Activated T-cell treated with anti-CD3 and anti-CD28 coated beads, Interleukin-2, amount 50 U/mL, for 48 hours (primary cell): ENCODE measurements around the gene CSNK1A1L.
A peak's percentile ranks its signal among the peaks of the same experiment; 100 is the strongest.
"Not testable (repeated sequence)": the region's sequence is repeated elsewhere in the genome, so short reads cannot be mapped to it uniquely, and the experiment has no call there.

Experiments used
- DNase-seq, 2 experiments: peaks; one replicate each; pipeline ENCODE4 v3.0.0-alpha.2; 2020

CSNK1A1L gene

DNA sequence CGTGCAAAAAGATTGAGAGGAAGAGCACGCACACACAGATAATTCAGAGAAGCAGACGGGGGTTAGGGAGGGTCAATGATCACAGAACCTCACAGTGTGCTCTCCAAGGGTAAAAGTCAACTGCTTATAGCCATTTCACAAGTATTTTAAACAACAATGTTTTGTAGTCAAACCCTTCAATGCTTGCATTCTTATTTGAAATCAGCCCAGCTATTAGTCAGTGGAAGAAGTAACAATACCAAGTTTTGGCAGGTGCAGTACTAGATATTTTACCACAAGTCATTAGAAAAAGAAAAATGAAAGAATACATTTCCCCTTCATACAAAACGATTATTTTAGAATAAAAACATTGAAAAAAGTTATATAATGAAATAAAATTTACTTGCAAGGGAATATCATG is 2.6 kb downstream of the CSNK1A1L start:
- no peak for DNase-seq

DNA sequence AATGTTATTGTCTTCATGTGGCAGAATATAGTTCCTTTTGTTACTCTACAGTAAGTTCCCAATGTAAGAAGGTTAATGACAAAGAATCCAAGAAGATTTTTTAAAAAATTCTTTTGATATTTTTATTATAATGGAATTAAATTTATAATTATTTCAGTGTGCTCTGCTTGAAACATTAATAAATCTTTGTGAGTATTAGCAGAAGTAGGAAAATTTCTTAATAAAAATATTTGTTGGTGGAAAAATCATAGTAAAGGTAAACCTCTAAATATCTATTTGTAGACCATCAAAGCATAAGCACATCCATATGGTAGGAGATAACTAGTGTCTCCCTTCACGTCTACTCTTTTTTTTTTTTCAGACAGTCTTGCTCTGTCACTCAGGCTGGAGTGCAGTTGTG is 4.3 kb downstream of the CSNK1A1L start:
- DNase-seq: no peak

DNA sequence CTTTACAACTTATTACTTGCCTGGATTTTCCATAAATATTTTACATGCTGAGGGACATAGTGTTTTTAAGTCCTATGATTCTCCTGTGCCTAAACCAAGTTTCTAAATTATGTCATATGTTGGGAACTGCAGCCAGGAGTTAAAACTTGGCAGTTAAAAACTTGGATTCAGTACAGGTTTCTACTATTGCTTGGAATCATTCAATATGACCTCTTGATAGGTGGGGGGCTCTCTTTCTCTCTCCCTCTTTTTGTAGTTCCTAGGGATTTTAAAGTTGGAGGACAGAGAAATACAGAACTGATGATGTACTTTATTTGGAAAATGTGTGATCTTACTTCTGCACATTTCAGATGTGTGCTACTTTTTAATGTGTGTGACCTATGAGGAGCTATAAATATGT is 4.7 kb downstream of the CSNK1A1L start:
- no peak for DNase-seq

DNA sequence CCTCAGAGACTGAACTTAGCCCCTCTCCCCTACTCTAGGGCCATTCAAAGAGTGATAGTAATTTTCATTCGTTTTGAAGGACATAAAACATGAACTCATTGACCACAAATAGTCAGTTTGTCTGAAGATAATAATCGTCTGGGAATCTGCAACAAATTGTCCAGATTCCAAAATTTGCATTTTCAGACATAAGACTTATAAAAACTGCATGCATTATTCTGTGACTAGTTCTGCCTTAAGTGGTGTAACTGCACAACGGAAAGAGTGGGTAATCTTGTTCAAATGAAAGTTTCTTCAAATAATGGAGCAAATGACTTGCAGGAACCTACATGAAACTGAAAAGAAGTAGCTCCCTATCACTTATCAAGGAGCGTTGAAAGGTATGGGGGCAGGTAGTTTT is 8.4 kb downstream of the CSNK1A1L start:
- DNase-seq: no peak

DNA sequence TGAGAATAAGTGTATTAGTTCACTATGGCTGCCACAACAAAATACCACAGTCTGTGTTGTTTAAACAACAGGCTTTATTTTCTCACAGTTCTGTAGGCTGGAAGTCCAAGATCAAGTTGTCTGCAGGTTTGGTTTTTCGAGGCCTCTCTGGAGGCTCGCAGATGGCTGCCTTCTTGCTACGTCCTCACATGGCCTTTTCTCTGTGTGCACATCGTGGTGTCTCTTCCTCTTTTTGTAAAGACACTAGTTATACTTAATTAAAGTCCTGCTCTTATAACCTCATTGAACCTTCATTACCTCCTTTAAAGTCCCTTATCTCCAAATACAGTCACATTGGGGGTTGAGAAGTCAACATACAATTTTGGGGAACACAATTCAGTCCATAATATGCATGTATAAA is 10.6 kb downstream of the CSNK1A1L start:
- DNase-seq: no peak

DNA sequence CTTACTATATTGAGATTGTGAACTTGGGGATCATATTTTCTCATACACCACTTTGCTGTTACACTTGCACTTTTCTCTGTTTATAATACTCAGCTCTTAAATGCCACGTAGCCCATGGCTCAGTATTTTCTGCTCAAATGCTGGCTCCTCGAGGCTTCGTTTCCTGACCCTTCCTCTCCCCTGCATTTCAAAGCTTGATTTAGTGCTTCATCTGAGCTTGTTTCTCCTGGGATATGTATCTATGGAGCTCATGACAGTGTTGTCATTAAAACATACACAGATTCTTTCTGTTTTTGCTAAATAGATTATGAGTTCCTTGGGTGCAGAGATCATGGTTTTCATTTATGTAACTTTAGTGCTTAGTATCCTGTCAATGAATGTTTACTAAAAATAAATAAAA is 11.4 kb downstream of the CSNK1A1L start:
- DNase-seq: no peak

DNA sequence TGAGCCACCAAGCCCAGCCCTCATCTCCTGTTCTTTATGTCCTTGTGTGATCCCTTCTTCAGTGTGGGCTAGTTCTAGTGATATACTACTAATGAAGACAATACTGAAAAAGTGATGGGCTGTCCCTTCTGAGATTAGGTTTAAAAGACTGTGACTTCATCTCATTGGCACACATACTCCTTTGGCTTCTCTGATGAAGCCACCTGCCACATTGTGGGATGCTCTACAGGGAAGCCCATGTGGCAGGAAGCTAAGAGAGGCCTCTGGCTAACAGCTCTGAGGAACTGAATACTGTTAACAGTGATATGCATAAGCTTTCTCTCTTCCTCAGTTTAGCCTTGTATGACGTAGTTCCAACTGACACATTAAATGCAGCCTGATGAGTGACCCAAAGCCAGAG is 13.6 kb downstream of the CSNK1A1L start:
- no peak for DNase-seq

DNA sequence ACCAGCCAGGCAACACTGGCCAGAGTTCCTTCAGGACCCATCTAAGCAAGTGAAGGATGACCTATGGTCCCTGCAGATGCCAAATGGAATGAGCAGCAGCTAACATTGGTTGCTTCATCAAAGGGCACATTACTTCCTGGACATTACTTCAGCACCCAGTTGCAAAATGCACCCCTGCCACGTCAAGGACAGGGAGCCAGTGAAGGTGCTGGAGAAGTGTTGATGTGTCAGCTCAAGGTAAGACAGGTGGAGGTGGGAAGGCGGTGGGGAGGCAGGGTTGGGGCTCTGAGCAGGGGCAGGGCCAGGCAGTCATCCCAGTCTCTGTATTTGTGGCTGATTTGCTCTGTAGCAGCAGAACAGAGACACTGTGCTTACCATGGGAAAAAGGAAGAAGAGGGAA is 14.6 kb downstream of the CSNK1A1L start:
- DNase-seq: no peak

DNA sequence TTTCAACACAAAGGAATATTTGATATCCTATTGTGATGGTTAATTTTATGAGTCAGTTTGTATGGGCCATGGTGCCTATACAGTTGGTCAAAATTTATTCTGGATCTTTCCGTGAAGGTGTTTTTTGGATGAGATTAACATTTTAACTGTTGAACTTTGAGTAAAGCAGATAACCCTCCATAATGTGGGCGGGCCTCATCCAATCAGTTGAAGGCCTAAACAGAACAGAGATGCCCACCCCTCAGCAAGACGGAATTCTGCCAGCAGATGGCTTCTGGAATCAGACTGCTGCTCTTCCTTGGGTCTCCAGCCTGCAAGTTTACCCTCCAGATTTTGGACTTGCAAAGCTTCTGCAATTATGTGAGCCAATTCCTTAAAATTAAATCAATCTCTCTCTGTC is 16.0 kb downstream of the CSNK1A1L start:
- DNase-seq: no peak

DNA sequence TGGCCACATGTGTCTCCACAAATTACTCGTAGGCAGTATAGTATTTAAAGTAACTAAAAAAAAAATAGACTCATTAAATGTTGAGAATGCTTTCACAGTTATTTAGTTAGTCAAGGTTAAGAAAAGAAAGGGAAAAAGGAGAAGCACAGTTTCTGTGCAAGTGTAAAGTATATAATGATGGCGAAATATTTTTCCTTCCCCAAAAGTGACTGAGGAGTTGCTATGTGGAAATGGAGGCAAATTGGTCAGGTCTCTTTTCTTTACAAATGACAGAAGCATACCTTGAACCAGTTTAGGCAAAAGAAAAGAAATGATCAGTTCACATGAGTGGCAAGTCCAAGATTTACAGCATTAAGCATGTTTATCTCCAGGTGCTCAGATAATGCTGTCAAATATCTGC is 18.0 kb downstream of the CSNK1A1L start:
- DNase-seq: no peak

DNA sequence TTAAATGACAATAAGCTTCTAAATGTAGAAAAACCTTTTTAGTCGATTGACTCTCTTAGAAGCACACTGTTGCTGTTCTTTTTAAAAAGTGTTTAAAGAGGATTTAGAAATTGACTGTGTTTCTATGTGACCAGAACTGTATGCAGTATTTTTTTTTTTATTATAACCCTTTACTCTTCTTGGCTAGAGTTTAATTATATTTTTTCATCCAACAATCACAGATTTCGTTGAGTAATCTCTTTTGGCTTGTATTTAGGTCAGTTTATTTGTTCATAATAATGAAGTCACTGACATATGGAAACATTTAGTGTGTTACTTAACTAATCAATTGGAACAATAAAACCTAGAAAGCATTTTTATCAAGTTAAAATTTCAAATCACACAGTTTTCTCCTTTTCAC is 19.9 kb downstream of the CSNK1A1L start:
- DNase-seq: no peak

DNA sequence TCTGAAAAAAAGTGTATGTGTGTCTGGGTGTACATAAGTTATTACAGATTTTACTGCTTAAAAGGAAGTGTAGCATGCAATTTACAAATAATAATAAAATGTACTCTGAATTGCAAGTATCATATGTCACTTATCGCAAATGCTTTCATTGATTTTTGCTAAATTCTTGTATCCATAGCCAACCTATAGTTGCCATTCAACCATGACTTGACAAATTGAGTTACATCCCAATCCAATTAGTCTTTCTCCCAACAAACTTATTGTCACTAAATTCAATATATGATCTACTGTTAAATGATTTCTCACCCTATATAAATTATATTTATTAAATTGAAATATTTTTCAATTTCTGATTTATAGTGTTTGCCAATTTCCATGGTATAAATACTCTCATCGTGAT is 28.6 kb downstream of the CSNK1A1L start:
- DNase-seq: no peak

DNA sequence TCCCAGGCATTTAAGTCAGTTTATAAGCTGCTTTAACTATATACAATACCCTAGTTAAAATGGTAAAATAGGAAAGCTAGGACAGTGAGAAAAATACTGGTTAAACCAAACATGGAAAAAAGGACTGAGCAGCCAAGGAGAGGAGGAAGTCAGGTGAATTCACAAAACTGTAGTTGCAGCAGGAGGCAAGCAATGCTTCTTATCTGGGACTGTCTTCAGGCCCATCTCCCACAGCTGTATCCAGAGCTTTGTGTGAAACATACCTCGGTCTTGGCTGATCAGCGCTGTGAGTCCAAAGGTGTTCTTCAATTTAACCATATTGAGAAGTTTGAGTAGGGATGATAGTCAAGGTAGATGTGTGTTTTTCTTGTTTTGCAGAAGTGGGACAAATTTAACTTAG is 30.3 kb downstream of the CSNK1A1L start:
- DNase-seq: no peak

DNA sequence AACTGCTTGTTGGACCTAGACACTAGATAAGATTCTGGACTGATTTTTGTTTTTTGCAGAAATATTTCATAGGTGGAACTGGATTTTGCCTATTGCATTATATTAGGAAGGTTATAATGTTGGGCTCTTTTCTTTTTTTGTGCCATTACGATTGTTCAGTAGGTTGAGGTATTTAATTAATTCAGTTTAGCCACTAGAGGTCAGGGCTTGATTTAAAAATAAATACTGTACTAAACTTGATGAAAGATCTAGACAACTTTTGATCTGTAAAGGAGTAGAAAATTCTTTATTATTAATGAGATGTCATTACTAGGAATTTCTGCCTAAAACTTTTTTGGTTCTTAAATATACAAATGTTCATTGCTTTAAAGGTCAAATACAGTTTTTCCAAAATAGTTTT is 30.8 kb downstream of the CSNK1A1L start:
- DNase-seq: no peak

DNA sequence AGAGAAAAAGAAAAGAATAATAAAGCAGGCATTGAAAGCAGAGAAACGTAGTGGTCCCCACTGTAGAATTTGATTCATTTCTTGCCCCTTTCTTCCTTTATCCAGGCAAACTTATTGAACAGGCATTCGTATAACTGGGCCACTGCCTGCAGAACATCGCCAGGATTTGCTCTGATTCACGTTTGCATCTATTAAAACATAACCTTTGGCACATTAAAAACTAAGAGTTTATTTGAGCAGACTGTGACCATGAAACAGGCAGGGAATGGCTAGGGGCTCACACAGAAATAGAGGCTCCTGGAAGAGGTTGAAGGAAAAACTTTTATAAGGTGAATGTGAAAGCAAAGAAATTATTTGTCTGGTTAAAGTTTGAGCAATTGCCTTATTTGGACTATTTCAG is 33.4 kb downstream of the CSNK1A1L start:
- no peak for DNase-seq

DNA sequence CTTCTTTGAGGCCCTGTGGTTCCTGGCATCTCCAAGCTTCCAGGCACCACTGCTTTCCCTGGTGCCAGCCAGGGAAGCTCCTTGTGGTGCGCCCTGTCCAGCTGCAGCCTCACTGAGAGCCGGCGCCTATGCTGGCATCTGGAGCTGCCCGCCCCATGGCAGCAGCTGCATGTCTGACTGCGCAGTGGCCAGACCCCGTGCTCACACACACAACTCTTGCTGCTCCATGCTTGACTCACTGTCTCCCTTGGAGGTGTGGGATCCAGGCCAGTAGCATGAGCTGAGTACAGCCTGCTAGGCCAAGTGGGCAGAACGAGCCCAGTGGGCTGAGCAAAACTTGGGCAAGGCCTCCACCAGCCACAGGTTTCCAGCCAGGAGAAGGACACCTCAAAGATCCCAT is 34.5 kb downstream of the CSNK1A1L start:
- no peak for DNase-seq

DNA sequence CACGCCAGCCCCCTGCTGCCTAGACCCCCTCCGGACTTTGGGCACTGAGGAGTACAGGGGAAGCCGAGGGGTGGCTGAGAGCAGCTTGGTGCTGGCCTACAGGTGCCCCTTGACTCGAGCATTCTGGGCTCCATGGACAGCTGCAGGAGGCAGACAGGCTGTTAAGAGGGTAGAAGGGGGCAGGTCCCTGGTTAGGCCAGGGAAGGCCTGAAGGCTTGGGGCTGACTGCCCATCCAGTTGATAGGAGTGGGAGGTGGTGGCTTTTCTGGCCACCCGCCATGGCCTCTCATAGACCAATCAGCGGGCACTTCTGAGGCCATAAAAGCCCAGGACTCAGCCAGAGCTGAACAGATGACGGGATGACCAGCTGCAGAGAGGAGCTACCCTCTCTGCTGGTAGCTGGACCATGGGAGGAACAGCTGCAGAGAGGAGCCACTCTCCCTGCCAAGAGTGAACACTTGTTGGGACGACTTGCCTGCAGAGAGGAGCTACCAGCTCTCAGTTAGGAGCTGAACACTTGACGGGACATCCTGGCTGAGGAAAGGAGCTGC is 35.2 kb downstream of the CSNK1A1L start:
- no peak for DNase-seq

DNA sequence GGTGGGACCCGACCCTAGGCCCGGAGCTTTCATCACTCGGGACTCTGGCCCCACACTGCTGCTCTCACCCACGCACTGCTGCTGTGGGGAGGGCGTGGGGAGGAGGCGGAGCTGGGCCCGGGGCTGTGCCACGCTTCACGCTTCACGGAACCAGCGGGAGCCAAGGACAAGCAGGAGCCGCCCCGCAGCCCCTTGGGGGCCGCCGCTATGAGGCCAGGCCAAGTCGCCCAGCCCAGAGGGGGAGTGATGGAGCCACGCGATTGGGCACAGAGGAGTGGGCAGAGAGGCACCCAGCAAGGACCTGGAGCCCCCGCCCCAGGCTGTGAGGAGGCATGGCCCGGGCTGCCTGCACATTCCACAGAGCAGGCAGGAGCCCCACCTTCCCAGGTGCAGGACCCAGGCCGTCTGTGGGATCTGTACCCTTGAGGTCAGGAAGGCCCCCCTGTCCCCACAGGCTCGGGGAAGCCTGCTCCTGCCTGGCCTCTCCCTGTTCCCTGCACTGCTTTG is 35.8 kb downstream of the CSNK1A1L start:
- DNase-seq: no peak

DNA sequence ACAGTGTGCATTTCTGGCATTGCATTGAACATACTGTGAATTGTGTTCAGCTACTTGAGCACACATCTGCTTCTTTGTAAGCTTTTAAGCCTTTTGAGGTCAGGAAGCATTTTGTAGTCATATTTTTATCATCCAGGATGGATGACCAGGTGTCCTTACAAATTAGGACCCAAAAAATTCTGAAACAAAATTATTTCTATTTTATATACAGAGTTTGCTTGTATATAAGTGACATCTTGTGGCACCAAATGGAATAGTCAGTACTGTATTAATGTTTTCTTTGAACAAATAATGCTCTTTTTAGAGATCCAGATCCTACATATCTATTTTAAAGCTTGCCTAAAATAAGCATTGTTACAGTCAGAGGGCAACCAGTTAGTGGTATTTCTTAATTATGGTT is 36.5 kb downstream of the CSNK1A1L start:
- DNase-seq: no peak

DNA sequence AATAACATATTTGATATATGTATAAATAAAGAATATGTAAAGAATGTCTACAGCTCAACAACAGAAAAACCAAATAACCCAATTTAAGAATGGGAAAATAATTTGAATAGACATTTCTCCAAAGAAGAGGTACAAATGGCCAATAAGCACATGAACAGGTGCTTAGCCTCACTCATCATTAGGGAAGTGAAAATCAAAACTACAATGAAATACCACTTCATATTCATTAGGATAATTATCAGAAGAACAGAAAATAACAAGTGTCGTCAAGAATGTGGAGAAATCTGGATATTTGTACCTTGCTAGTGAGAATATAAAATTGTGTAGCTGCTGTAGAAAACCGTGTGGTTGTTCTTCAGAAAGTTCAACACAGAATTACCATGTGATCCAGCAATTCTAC is 37.6 kb downstream of the CSNK1A1L start:
- DNase-seq: no peak

DNA sequence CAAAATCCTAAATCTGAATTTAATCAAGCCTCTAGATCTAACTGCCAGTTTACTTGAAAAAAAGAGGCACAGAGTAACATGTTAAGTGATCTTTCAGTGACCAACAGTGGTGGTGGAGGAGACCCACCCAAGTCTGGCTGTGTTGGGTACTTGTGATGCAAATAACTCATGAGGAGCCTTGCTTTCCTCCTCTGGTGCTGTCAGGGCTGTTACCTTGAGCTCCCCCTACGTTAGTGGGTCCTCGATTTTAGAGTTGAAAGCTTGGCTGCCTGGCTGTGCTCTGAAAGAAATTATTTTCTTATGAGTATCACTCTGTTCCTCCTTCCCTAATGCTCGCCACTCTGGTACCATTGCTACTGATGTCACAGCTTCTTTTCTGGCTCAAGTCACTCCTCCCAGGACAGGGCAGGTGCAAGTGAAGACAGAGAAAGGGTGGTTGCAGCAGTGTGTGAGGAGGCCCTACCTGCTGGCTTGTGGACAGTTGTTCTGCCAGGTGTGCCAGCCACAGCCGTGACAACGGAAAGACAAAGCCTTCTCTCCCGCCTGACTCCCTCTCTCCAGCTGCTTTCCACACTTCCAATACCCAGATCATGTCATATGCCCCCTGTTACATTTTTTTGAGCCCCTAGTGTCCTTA is 39.5 kb downstream of the CSNK1A1L start:
- DNase-seq: no peak

DNA sequence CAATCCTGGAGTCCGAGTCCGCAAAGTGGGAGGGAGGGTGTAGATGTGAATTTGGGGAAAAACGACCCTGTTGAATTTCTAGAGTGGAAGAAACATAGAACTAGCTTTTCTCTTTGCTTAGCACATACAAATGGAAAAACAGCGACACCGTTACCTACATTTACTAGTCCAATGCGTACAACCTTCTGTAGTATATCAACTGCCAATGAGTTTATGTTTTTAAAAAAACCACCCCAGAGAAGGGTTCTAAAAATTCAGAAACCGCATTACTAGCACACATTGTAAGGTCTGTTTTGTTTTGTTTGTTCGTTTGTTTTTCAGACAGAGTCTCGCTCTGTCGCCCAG is 45.6 kb downstream of the CSNK1A1L start:
- DNase-seq: no peak

DNA sequence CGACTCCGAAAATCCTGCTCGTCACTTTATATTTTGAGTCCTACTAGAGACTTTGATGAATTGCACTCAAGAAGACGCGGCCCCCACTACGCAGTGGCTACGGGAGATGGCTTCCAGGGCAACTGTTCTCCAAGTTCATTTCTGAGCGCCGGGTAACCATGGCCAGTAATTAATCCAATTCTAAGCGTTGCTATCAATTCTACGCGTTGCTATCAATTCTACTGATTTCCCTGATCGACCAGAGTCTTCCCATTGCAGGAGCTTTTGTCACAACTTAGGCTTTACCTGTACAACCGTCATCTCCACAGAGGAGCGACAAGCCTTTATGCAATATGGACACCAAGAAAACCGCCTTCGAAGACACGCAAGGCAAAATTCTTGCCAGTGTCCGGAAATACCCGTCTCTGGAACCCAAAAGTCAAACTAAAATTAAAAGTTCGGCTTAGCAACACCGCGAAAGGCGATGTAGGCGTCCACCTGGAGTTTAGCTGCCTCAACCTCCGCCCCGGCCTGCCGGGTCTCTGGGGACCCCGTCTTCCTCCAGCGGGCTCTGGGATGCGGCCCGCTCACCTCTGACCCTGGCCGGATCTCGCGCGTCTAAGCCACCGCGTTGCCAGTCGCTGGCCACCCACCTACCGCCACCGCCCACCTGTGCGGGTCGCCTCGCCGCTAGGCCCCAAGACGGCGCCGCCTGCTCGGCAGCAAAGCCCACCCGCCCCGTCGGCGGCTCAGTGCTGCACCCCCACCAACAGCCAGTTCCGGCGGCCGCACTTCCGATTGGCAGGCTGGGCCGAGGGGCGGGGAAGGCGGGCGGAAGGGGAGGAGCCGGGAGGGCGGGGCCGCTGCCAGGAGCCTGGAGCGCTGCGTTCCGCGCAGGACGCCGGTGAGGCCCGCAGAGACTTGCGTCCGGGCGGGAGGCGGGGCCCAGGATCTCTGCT is 46.3 kb downstream of the CSNK1A1L start, which contains the start of gene SUPT20H:
Gene SUPT20H (minus strand): TSS at position 779 of the 938 bp plus-strand sequence. CDS start 8,198 bp downstream, outside the sequence.
- peak; percentile 94 to 96 for DNase-seq

DNA sequence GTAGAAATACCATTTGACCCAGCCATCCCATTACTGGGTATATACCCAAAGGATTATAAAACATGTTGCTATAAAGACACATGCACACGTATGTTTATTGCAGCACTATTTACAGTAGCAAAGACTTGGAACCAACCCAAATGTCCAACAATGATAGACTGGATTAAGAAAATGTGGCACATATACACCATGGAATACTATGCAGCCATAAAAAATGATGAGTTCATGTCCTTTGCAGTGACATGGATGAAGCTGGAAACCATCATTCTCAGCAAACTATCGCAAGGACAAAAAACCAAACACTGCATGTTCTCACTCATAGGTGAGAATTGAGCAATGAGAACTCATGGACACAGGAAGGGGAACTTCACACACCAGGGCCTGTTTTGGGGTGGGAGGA is 49.2 kb downstream of the CSNK1A1L start:
- not testable (repeated sequence) for DNase-seq
